K562 (cell line): ENCODE results near the gene CPLANE2. TPM values are rescaled to one million over a fixed set of nuclear protein-coding genes. Genes with fewer than 3 reads are reported as not detected.

Experiments used
- ATAC-seq: fragments of 200-7000 bp; cut with Tn5 transposase; 3 replicates; pipeline ENCODE4 v1.9.1; 2020; ENCODE audit warnings: moderate library complexity
- BruUV-seq: library from RNA; stranded (reverse); fragments of 400-500 nt; replicated peaks from 2 replicates; lab custom pipeline; 2021; lab: Mats Ljungman, UMichigan
- CTCF ChIA-PET: fragments of 300-600 bp; formaldehyde crosslinking; extraction: SDS; loops from one replicate; lab custom pipeline; 2021; ENCODE audit warnings: low intra/inter-chr PET ratio; lab: Yijun Ruan, JAX
- POLR2A ChIA-PET: fragments of 300-600, 350-650 bp; sonication (Branson Sonifier 250); formaldehyde crosslinking; extraction: SDS; loops from one replicate; lab custom pipeline; 2021; ENCODE audit warnings: antibody characterized with exemption, inconsistent platforms; lab: Yijun Ruan, JAX
- DNase-seq, 4 experiments: peaks; one replicate each; pipeline versions ENCODE4 v3.0.0 to v3.0.0-alpha.2; 2011 to 2018; ENCODE audit warnings: low spot score in 3 of 4, mixed read lengths in 3 of 4; ENCODE audit errors: extremely low read depth in 1 of 4
- FAIRE-seq: peaks from 2 replicates; lab custom pipeline; 2011; peaks lifted over from hg19 to GRCh38; lab: Jason Lieb, UNC
- H2AFZ ChIP-seq: 2 replicates; pipeline ENCODE4 v1.6.0; 2011; ENCODE audit warnings: low read depth, low read length, control low read depth, inconsistent platforms
- H3K27ac ChIP-seq: fragments of 200-600 bp; 3 replicates; pipeline ENCODE4 v1.8.0; 2011; ENCODE audit warnings: low read depth, mild to moderate bottlenecking, control low read depth, inconsistent platforms, low read length, moderate library complexity, mixed read lengths; ENCODE audit errors: extremely low read depth
- H3K27me3 ChIP-seq, 2 experiments: fragments of 300-600 bp in 1 of 2; 2 replicates in 1 of 2; 3 replicates in 1 of 2; pipeline versions ENCODE4 v1.6.0 to v1.8.0; 2011; ENCODE audit warnings: inconsistent platforms in 2 of 2, low read length in 2 of 2, mild to moderate bottlenecking in 1 of 2, mixed read lengths in 1 of 2, moderate library complexity in 1 of 2; ENCODE audit not compliant: control insufficient read depth in 2 of 2, insufficient read depth in 2 of 2
- H3K36me3 ChIP-seq: fragments of 300-600 bp; 3 replicates; pipeline ENCODE4 v1.8.0; 2011; ENCODE audit warnings: mild to moderate bottlenecking, low read length, inconsistent platforms; ENCODE audit not compliant: control insufficient read depth, insufficient read depth
- H3K4me1 ChIP-seq, 2 experiments: fragments of 200-600 bp in 1 of 2; replicated peaks in 1 of 2; 2 replicates in 1 of 2; 3 replicates in 1 of 2; pipeline versions ENCODE4 v1.5.1 to v1.8.0; 2011; ENCODE audit warnings: inconsistent platforms in 2 of 2, low read length in 2 of 2, mild to moderate bottlenecking in 1 of 2, mixed read lengths in 1 of 2, moderate library complexity in 1 of 2; ENCODE audit not compliant: control insufficient read depth in 2 of 2, insufficient read depth in 2 of 2
- H3K4me2 ChIP-seq: 2 replicates; pipeline ENCODE4 v1.6.1; 2011; ENCODE audit warnings: low read length, control low read depth, inconsistent platforms, mixed read lengths; ENCODE audit not compliant: insufficient read depth
- H3K4me3 ChIP-seq: fragments of 200-600 bp; sonication (generic), shearing (Covaris generic); 2 replicates; pipeline ENCODE4 v1.5.1; 2016; ENCODE audit warnings: control low read depth, inconsistent platforms
- H3K79me2 ChIP-seq: fragments of 200-600 bp; 3 replicates; pipeline ENCODE4 v1.8.0; 2011; ENCODE audit warnings: low read length, inconsistent platforms; ENCODE audit not compliant: control insufficient read depth, insufficient read depth
- H3K9ac ChIP-seq, 2 experiments: 2 replicates each; pipeline versions ENCODE4 v1.6.0 to v1.6.1; 2011; ENCODE audit warnings: low read depth in 2 of 2, low read length in 2 of 2, control low read depth in 1 of 2, inconsistent platforms in 1 of 2, mild to moderate bottlenecking in 1 of 2, mixed read lengths in 1 of 2; ENCODE audit not compliant: insufficient read depth in 1 of 2
- H3K9me1 ChIP-seq: one replicate; pipeline ENCODE4 v1.6.0; 2011; ENCODE audit warnings: inconsistent platforms, mild to moderate bottlenecking, low read length, moderate library complexity; ENCODE audit not compliant: control insufficient read depth, insufficient read depth
- H3K9me3 ChIP-seq: replicated peaks from 2 replicates; pipeline ENCODE4 v1.5.1; 2011; ENCODE audit warnings: low read depth, low read length, inconsistent platforms; ENCODE audit not compliant: control insufficient read depth, insufficient read depth
- H4K20me1 ChIP-seq: replicated peaks from 2 replicates; pipeline ENCODE4 v1.6.1; 2011; ENCODE audit warnings: low read length, inconsistent platforms, mixed read lengths; ENCODE audit not compliant: control insufficient read depth, insufficient read depth
- ARNT ChIP-seq, 2 experiments: fragments of 450-650 bp; IDR thresholded peaks; 2 replicates each; pipeline ENCODE4 v1.6.1; 2016; ENCODE audit warnings: mild to moderate bottlenecking in 1 of 2
- DPF2 ChIP-seq: fragments of 450-650 bp; IDR thresholded peaks from 2 replicates; pipeline ENCODE4 v1.6.1; 2016
- RAD51 ChIP-seq: fragments of 450-650 bp; IDR thresholded peaks from 2 replicates; pipeline ENCODE4 v1.7.1; 2016; ENCODE audit warnings: low read depth, mild to moderate bottlenecking, borderline replicate concordance
- SOX6 ChIP-seq: fragments of 450-650 bp; IDR thresholded peaks from 2 replicates; pipeline ENCODE4 v1.6.1; 2014; ENCODE audit warnings: mild to moderate bottlenecking
- WGBS: fragments of 100-300 bp; shearing (Covaris generic); methylation state at CpG from one replicate; pipeline ENCODE4 v1.1.6; 2016; ENCODE audit warnings: low coverage, mixed read lengths; ENCODE audit not compliant: insufficient coverage; ENCODE audit errors: missing lambda C conversion rate; 5-methylcytosine and 5-hydroxymethylcytosine counted together
- in situ Hi-C: fragments of 300-500 bp; cut with MboI; formaldehyde crosslinking; loops from 4 replicates; pipeline ENCODE4 v1.15.0; 2018; ENCODE audit warnings: inconsistent platforms, mixed read lengths
- intact Hi-C: fragments of 100-400 bp; cut with micrococcal nuclease; formaldehyde crosslinking; loops from 2 replicates; pipeline ENCODE4 v1.14.2; 2022
- polyA plus RNA-seq, 8 experiments: library from polyadenylated mRNA; depleted of rRNA in 4 of 8; stranded (reverse) in 5 of 8; unstranded in 3 of 8; fragments of >200 nt; fragmentation: Nextera tagmentation in 2 of 8; fragmentation: Illumina TruSeq in 1 of 8; extraction: Ambion mirVana in 2 of 8; extraction: Trizol in 1 of 8; gene quantifications; 2 replicates each; pipeline versions ENCODE4 v1.2.1 to v1.2.3, GENCODE V29; 2011 to 2014; ENCODE audit warnings: inconsistent platforms in 1 of 8, missing spikeins in 1 of 8
- total RNA-seq, 7 experiments: library from RNA; depleted of rRNA in 6 of 7; stranded (reverse); fragments of >200 nt in 6 of 7; fragmentation: Illumina TruSeq in 2 of 7; extraction: Trizol in 2 of 7; gene quantifications; 2 replicates each; pipeline versions ENCODE4 v1.2.1 to v1.2.3, GENCODE V29; 2011 to 2021; ENCODE audit warnings: low replicate concordance in 1 of 7

The CPLANE2 gene
- total and polyA plus RNA-seq, 9 of the 15 experiments (the other 6 are each of a cell fraction or from before 2014, with no cell fraction given): 0.17 to 20.9 (median 8.1) TPM

GRCh38 chr1:16258591-16259135 lies 21.7 kb upstream of the CPLANE2 start:
- no peak for FAIRE-seq

GRCh38 chr1:16257968-16258367 lies 21.0 kb upstream of the CPLANE2 start:
- no peaks in the 10 kb centered on the region for H3K27me3 ChIP-seq
- peaks cover 0 to 6% of the 10 kb centered on the region in 2 experiments; a peak in 3 of 5 replicates for H3K4me1 ChIP-seq
- H3K27ac ChIP-seq: no peak overlapping the region
- no TSS peak for BruUV-seq
- no peaks in the 10 kb centered on the region for H3K9me3 ChIP-seq
- DNase-seq: no peak
- no peak overlapping the region for H2AFZ ChIP-seq
- no peak overlapping the region for H3K9ac ChIP-seq
- CTCF ChIA-PET: no interaction called here
- no peak overlapping the region for H3K4me2 ChIP-seq
- no peaks in the 10 kb centered on the region for H3K79me2 ChIP-seq
- intact Hi-C loops: no loop called here
- TF ChIP-seq DPF2: 0 out of 2 replicates have a peak, but pooled peaks have one; percentile 6
- TF ChIP-seq RAD51: no peak
- TF ChIP-seq, all 486 proteins: peak for 1
- Histone ChIP-seq H3K4me3 (no peak overlapping the region), H3K9me1 (peaks cover 3% of the 10 kb centered on the region), H4K20me1 (no peaks in the 10 kb centered on the region; the same call in 1 of the 2 replicates), H3K36me3 (peaks cover 35% of the 10 kb centered on the region)
- 59% methylated on average over 3 of the region's 3 CpGs for WGBS
- in situ Hi-C loops: no loop called here
- ATAC-seq: peak; percentile 58
- no peak for FAIRE-seq
- POLR2A ChIA-PET: interaction anchor here (0.8 to 1.7 kb wide), 2 partner anchors 9 to 10 kb away, joined by 3 to 5 read pairs; no protein-coding TSS in a partner anchor

More at GRCh38 chr1:16258591-16259135, 21.7 kb upstream of the CPLANE2 start:
- Histone ChIP-seq H3K9me1 (peaks cover 3% of the 10 kb centered on the region), H3K79me2 (no peaks in the 10 kb centered on the region), H3K4me3 (no peak overlapping the region), H3K4me1 (peaks cover 0 to 6% of the 10 kb centered on the region in 2 experiments; a peak in 3 of 5 replicates), H3K27ac (no peak overlapping the region), H3K36me3 (peaks cover 28% of the 10 kb centered on the region), H3K9me3 (no peaks in the 10 kb centered on the region), H3K4me2 (no peak overlapping the region), H3K9ac (no peak overlapping the region), H2AFZ (no peak overlapping the region), H3K27me3 (no peaks in the 10 kb centered on the region), H4K20me1 (no peaks in the 10 kb centered on the region; the same call in 1 of the 2 replicates)
- 91% methylated on average over 9 of the region's 9 CpGs for WGBS
- in situ Hi-C loops: no loop called here
- TF ChIP-seq ARNT (IDR thresholded peaks at IDR 0.05): no peak
- TF ChIP-seq SOX6: peak; percentile 23; the same call in 1 of the 2 replicates
- intact Hi-C loops: no loop called here
- ATAC-seq (no peak), DNase-seq (no peak)
- ChIA-PET POLR2A (no interaction called here), CTCF (no interaction called here)
- BruUV-seq: no TSS peak
